Retinal pigment epithelial cell (primary cell): Measurements from ENCODE around the gene ING3.

ENCODE experiments used
- DNase-seq: peaks from one replicate; pipeline ENCODE4 v3.0.0-alpha.2; 2010; ENCODE audit warnings: low read depth
- H3K4me3 ChIP-seq: 2 replicates; pipeline ENCODE4 v1.5.1; 2011; ENCODE audit warnings: mild to moderate bottlenecking, low read length, control low read depth, moderate library complexity
- TF ChIP-seq, protein P1 (sequence below): conservative IDR thresholded peaks from 2 replicates; pipeline ENCODE4 v1.5.1; 2011; ENCODE audit warnings: low read depth, low read length, control low read depth, inconsistent platforms

Gene ING3

GRCh38 chr7:121020989-121021969, 70.7 kb downstream of the ING3 start:
- TF ChIP-seq, protein P1, sequence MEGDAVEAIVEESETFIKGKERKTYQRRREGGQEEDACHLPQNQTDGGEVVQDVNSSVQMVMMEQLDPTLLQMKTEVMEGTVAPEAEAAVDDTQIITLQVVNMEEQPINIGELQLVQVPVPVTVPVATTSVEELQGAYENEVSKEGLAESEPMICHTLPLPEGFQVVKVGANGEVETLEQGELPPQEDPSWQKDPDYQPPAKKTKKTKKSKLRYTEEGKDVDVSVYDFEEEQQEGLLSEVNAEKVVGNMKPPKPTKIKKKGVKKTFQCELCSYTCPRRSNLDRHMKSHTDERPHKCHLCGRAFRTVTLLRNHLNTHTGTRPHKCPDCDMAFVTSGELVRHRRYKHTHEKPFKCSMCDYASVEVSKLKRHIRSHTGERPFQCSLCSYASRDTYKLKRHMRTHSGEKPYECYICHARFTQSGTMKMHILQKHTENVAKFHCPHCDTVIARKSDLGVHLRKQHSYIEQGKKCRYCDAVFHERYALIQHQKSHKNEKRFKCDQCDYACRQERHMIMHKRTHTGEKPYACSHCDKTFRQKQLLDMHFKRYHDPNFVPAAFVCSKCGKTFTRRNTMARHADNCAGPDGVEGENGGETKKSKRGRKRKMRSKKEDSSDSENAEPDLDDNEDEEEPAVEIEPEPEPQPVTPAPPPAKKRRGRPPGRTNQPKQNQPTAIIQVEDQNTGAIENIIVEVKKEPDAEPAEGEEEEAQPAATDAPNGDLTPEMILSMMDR: no peak
- no peak overlapping the region for H3K4me3 ChIP-seq
- DNase-seq: no peak

DNA sequence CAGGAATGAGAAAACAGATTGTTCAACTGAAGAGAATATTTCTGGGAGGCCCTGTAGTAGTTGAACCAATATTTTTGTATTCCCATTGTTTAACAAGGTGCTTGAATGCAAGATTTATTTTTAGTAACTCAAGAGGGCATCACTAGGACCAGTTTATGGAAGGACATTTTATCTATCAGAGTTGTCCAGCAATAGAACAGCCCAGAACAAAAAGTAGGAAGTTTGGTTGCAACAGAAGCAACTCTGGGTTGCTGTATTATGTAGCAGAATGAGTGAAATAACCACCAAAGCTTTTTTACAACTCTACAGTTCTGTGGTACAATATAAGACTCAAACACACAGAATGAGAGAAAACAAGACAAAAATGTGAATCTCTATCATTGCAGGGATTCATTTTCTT, 72.6 kb downstream of the ING3 start:
- no peak for DNase-seq
- no peak overlapping the region for H3K4me3 ChIP-seq
- TF ChIP-seq, protein P1: no peak

GRCh38 chr7:121023683-121024511, 73.3 kb downstream of the ING3 start:
- TF ChIP-seq, protein P1: no peak
- no peak for DNase-seq
- no peak overlapping the region for H3K4me3 ChIP-seq

DNA sequence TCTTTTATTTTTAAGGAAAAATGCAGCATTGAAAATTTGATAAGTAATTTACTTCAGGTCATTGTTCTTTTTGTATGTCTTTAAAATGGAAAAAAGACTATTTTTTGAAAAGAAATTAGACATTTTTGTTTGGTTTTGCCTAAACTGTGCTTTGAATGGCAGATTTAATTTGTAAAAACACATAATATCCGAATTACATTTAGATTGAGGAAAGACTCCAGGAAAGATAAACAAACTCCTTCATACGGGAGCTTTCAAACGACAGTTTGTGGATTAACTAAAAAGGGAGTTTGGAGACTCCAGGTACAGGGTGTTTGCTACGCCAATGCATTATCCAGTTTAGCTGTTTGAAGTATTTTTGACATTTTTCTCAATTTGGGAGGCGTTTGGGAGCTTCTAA, 74.0 kb downstream of the ING3 start:
- no peak overlapping the region for H3K4me3 ChIP-seq
- no peak for DNase-seq
- TF ChIP-seq, protein P1: no peak

DNA sequence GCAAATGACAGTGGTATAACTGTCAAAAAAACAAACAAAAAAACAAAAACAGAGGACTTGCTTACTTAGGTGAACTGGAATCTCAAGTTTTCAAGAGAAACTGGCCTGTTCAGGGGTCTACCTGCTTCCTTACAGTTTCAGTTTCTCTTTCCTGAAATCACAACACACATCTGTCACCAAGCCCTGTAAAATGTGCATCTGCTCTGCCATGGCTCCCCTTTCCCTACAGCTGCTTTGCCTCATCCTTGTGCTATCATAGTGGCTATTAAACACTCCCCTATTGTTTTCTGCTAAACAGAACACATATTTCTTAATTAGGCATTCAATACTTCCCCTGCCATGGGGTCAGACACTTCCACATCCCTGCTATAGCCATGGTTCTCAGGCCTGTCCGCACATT, 75.6 kb downstream of the ING3 start:
- DNase-seq: no peak
- no peak overlapping the region for H3K4me3 ChIP-seq
- TF ChIP-seq, protein P1: no peak

DNA sequence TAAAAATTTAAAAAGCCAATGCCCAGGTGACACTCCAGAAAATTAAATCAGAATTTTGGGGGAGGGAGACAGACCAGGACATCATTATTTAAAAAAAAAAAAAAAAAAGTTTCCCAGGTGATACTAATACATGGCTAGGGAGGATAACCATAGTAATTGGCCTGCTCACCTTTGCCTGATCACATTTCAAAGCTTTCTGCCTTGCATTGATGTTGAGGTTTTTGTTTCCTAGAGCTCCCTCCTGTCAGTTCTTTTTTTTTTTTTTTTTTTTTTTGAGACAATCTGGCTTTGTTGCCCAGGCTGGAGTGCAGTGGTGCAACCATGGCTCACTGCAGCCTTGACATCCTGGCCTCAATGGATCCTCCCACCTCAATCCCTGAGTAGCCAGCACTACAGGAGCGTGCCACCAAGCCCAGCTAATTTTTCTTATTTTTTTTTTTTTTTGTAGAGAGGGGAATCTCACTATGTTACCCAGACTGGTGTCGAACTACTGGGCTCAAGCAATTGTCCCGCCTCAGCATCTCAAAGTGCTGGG, 76.1 kb downstream of the ING3 start:
- TF ChIP-seq, protein P1: no peak
- no peak for DNase-seq
- no peak overlapping the region for H3K4me3 ChIP-seq
